Brain microvascular endothelial cell (primary cell): Measurements from ENCODE around the gene ZCCHC14.
"Not testable (repeated sequence)": the region's sequence is repeated elsewhere in the genome, so short reads cannot be mapped to it uniquely, and the experiment has no call there.

ENCODE experiments used
- DNase-seq: peaks from one replicate; pipeline ENCODE4 v3.0.0-alpha.2; 2020
- H3K27ac ChIP-seq: fragments of 250-450 bp; sonication (Bioruptor Pico); 2 replicates; pipeline ENCODE4 v1.5.1; 2020; ENCODE audit warnings: mild to moderate bottlenecking, moderate library complexity
- H3K27me3 ChIP-seq: fragments of 250-450 bp; sonication (Bioruptor Pico); replicated peaks from 2 replicates; pipeline ENCODE4 v1.5.1; 2020; ENCODE audit warnings: mild to moderate bottlenecking
- H3K36me3 ChIP-seq: fragments of 250-450 bp; sonication (Bioruptor Pico); replicated peaks from 2 replicates; pipeline ENCODE4 v1.5.1; 2020; ENCODE audit warnings: mild to moderate bottlenecking
- H3K4me3 ChIP-seq: 2 replicates; pipeline ENCODE4 v1.5.1; 2011; ENCODE audit warnings: low read depth, mild to moderate bottlenecking, control low read depth, low read length, moderate library complexity
- CTCF ChIP-seq: IDR thresholded peaks from 2 replicates; pipeline ENCODE4 v1.5.1; 2011; ENCODE audit warnings: low read depth, mild to moderate bottlenecking, moderate library complexity, low read length, control low read depth, inconsistent platforms; ENCODE audit errors: missing control alignments
- in situ Hi-C: cut with HindIII; loops from 2 replicates; pipeline ENCODE4 v1.10.0; 2017; ENCODE audit warnings: low sequenced_read_pairs, low pct_ligation_motif_present

ZCCHC14 gene

GRCh38 chr16:87490096-87490798 lies 2.6 kb downstream of the ZCCHC14 start:
- Histone ChIP-seq H3K27ac (no peak overlapping the region), H3K27me3 (no peaks in the 10 kb centered on the region), H3K4me3 (peak overlapping the region; percentile 57), H3K36me3 (no peaks in the 10 kb centered on the region)
- no peak for TF ChIP-seq CTCF
- in situ Hi-C loops: no loop called here
- DNase-seq: no peak

- Histone ChIP-seq H3K27me3 (no peaks in the 10 kb centered on the region), H3K4me3 (peak overlapping the region; percentile 57), H3K27ac (no peak overlapping the region), H3K36me3 (no peaks in the 10 kb centered on the region)
- in situ Hi-C loops: no loop called here
- DNase-seq: no peak
- no peak for TF ChIP-seq CTCF
Observed at GRCh38 chr16:87489434-87490045, 3.3 kb downstream of the ZCCHC14 start.

- H3K36me3 ChIP-seq, in situ Hi-C loops, H3K4me3 ChIP-seq, H3K27me3 ChIP-seq, DNase-seq, H3K27ac ChIP-seq: not testable (repeated sequence)
Observed at GRCh38 chr16:87488960-87489359, 3.9 kb downstream of the ZCCHC14 start.

DNA sequence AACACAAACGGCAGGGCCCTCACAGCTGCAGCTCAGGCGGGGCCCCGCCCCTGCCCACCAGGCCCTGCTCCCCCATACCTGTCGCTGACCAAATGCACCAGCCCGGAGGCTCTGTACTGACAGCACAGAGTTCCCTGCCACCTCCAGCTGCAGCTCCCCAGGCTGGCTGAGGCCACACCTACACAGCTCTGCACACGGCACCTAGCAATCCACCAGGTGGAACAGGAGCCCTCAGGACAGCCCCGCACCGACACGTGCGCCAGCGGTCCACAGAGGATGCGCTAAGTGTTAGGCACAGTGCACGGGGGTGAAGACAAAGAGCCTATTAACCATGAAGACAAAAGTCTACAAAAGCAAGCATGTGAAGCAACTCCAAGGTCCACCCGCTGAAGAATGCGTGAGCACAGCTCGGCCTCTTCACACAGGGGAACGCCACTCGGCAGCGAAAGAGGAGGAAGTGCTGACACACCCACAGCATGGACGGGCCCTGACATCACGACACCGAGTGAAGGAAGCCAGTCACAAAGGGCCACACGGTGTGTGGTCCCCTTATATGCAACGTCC lies 5.4 kb downstream of the ZCCHC14 start:
- H3K27me3 ChIP-seq: no peaks in the 10 kb centered on the region
- no peak for DNase-seq
- H3K4me3 ChIP-seq: no peak overlapping the region
- no peaks in the 10 kb centered on the region for H3K36me3 ChIP-seq
- no peak for TF ChIP-seq CTCF
- in situ Hi-C loops: no loop called here
- H3K27ac ChIP-seq: no peak overlapping the region

GRCh38 chr16:87486713-87487247 lies 6.0 kb downstream of the ZCCHC14 start:
- in situ Hi-C loops: no loop called here
- Histone ChIP-seq H3K27me3 (no peaks in the 10 kb centered on the region), H3K27ac (no peak overlapping the region), H3K36me3 (no peaks in the 10 kb centered on the region), H3K4me3 (no peak overlapping the region)
- DNase-seq: no peak
- TF ChIP-seq CTCF: no peak

DNA sequence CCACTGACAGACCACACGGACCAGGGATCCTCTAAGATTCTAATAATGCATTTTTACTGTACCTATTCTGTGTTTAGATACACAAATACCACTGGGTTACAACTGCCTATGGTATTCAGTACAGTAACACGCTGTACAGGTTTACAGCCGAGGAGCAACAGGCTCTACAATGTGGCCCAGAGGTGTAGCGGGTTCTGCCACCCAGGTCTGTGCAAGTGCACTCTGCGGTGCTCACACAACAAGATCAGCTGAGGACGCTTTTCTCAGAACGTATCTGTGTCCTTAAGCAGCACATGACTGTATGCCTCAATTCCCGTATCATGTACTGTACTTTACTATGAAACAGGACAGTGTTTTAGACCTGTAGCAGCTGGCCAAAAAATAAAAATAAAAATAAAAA lies 6.5 kb downstream of the ZCCHC14 start:
- Histone ChIP-seq H3K27ac (no peak overlapping the region), H3K4me3 (no peak overlapping the region)
- in situ Hi-C loops: no loop called here

GRCh38 chr16:87485792-87486191 lies 7.0 kb downstream of the ZCCHC14 start:
- H3K27me3 ChIP-seq, H3K27ac ChIP-seq, H3K36me3 ChIP-seq, H3K4me3 ChIP-seq, DNase-seq, in situ Hi-C loops: not testable (repeated sequence)

More for the DNA sequence above, 6.5 kb downstream of the ZCCHC14 start:
- H3K27me3 ChIP-seq: no peaks in the 10 kb centered on the region
- no peak for DNase-seq
- no peaks in the 10 kb centered on the region for H3K36me3 ChIP-seq
- TF ChIP-seq CTCF: no peak
